HEK293 (cell line): Measurements from ENCODE around the gene CDC20.

Source experiments
- CTCF ChIA-PET: fragments of 350-600 bp; formaldehyde crosslinking; extraction: SDS; loops from one replicate; lab custom pipeline; 2021; ENCODE audit warnings: antibody characterized with exemption; lab: Yijun Ruan, JAX
- POLR2A ChIA-PET: fragments of 300-600 bp; formaldehyde crosslinking; extraction: SDS; loops from one replicate; lab custom pipeline; 2020; ENCODE audit warnings: antibody characterized with exemption, inconsistent platforms; lab: Yijun Ruan, JAX
- H3K27ac ChIP-seq: fragments of 200-500 bp; sonication (Bioruptor generic); 2 replicates; pipeline ENCODE4 v1.5.1; 2014; ENCODE audit warnings: low read depth, low read length, control low read depth, inconsistent platforms; ENCODE audit errors: extremely low read depth
- H3K36me3 ChIP-seq, 2 experiments: fragments of 200-500 bp in 1 of 2; sonication (Bioruptor generic) in 1 of 2; 1 replicate in 1 of 2; 2 replicates in 1 of 2; pipeline ENCODE4 v1.5.1; 2014 to 2017; ENCODE audit warnings: inconsistent platforms in 2 of 2, low read length in 2 of 2; ENCODE audit not compliant: control insufficient read depth in 2 of 2, insufficient read depth in 1 of 2
- H3K4me1 ChIP-seq: fragments of 200-500 bp; sonication (Bioruptor generic); 2 replicates; pipeline ENCODE4 v1.5.1; 2014; ENCODE audit warnings: mild to moderate bottlenecking, low read length, inconsistent platforms; ENCODE audit not compliant: control insufficient read depth, insufficient read depth
- H3K4me3 ChIP-seq: 2 replicates; pipeline ENCODE4 v1.5.1; 2011; ENCODE audit warnings: low read depth, mild to moderate bottlenecking, control low read depth, low read length, moderate library complexity
- H3K9me3 ChIP-seq: fragments of 200-500 bp; sonication (Bioruptor generic); 2 replicates; pipeline ENCODE4 v1.5.1; 2014; ENCODE audit warnings: low read depth, low read length, inconsistent platforms; ENCODE audit not compliant: control insufficient read depth, insufficient read depth
- BCL11A ChIP-seq: fragments of 450-650 bp; formaldehyde crosslinking; IDR thresholded peaks from 2 replicates; pipeline ENCODE4 v1.5.1; 2016; ENCODE audit warnings: low read depth, missing biosample characterization, missing genetic modification characterization
- GLI4 ChIP-seq: fragments of 450-650 bp; formaldehyde crosslinking; IDR thresholded peaks from 2 replicates; pipeline ENCODE4 v1.5.1; 2016; ENCODE audit warnings: missing biosample characterization, missing genetic modification characterization
- HOXA7 ChIP-seq: sonication (generic); formaldehyde crosslinking; IDR thresholded peaks from 2 replicates; pipeline ENCODE4 v1.8.1; 2022; ENCODE audit warnings: missing genetic modification reagents, borderline replicate concordance
- SP3 ChIP-seq: fragments of 450-650 bp; formaldehyde crosslinking; IDR thresholded peaks from 2 replicates; pipeline ENCODE4 v1.5.1; 2016; ENCODE audit warnings: missing biosample characterization, missing genetic modification characterization
- YY1 ChIP-seq: fragments of 450-650 bp; formaldehyde crosslinking; IDR thresholded peaks from 2 replicates; pipeline ENCODE4 v1.5.1; 2018; ENCODE audit warnings: missing biosample characterization, missing genetic modification characterization
- ZBTB49 ChIP-seq: fragments of 450-650 bp; formaldehyde crosslinking; IDR thresholded peaks from 2 replicates; pipeline ENCODE4 v1.5.1; 2016; ENCODE audit warnings: missing biosample characterization, missing genetic modification characterization, low read depth
- ZNF184 ChIP-seq: fragments of 450-650 bp; IDR thresholded peaks from 2 replicates; pipeline ENCODE4 v1.5.1; 2018; ENCODE audit warnings: missing biosample characterization, mild to moderate bottlenecking, missing genetic modification characterization
- ZNF423 ChIP-seq: fragments of 450-650 bp; formaldehyde crosslinking; IDR thresholded peaks from 2 replicates; pipeline ENCODE4 v1.5.1; 2016; ENCODE audit warnings: missing biosample characterization, missing genetic modification characterization
- ZNF488 ChIP-seq: fragments of 450-650 bp; formaldehyde crosslinking; IDR thresholded peaks from 2 replicates; pipeline ENCODE4 v1.5.1; 2016; ENCODE audit warnings: missing biosample characterization, missing genetic modification characterization
- ZNF514 ChIP-seq: fragments of 450-650 bp; formaldehyde crosslinking; IDR thresholded peaks from 2 replicates; pipeline ENCODE4 v1.5.1; 2016; ENCODE audit warnings: missing biosample characterization, missing genetic modification characterization
- ZNF561 ChIP-seq: fragments of 450-650 bp; IDR thresholded peaks from 2 replicates; pipeline ENCODE4 v1.5.1; 2018; ENCODE audit warnings: missing biosample characterization, missing genetic modification characterization, borderline replicate concordance
- ZNF621 ChIP-seq: fragments of 450-650 bp; formaldehyde crosslinking; IDR thresholded peaks from 2 replicates; pipeline ENCODE4 v1.5.1; 2017; ENCODE audit warnings: missing biosample characterization, missing genetic modification characterization
- ZNF791 ChIP-seq: fragments of 450-650 bp; formaldehyde crosslinking; IDR thresholded peaks from 2 replicates; pipeline ENCODE4 v1.5.1; 2016; ENCODE audit warnings: missing biosample characterization, missing genetic modification characterization
- ZNF837 ChIP-seq: fragments of 450-650 bp; formaldehyde crosslinking; IDR thresholded peaks from 2 replicates; pipeline ENCODE4 v1.5.1; 2016; ENCODE audit warnings: missing biosample characterization, missing genetic modification characterization

Gene CDC20

DNA sequence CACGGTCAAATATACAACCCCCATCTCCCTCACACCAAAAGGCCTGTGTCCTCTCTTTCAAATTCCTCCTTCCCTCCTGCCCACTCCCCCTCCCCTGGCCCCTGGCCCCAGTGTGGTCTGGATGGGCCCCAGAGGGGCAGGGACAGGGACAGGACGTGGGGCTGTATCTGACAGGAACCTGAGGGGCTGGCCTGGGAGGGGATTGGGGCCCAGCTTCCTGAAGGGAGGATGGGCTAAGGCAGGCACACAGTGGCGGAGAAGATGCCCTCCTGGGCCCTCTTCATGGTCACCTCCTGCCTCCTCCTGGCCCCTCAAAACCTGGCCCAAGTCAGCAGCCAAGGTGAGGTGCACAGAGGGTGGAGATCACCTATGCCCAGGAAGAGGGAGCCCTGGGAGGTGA is 21.2 kb upstream of the CDC20 start, which contains the start of gene MPL (continued):
- no peak for TF ChIP-seq ZBTB49

DNA sequence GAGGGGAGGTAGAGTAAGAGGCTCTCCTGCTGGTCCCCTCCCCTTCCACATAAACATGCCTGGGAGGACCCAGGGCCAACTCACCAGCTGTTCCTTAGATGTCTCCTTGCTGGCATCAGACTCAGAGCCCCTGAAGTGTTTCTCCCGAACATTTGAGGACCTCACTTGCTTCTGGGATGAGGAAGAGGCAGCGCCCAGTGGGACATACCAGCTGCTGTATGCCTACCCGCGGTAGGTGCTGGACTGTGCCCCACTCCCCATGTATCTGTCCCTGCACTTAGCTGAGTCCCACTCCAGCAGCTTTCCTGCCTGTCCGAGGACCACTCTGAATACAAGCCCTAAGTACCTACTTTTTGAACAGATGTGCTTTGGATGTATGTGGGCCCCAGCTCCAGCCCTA is 20.8 kb upstream of the CDC20 start:
- CTCF ChIA-PET = interaction anchor here (0.6 kb wide), 1 partner anchor 77 kb away, joined by 3 read pairs; no protein-coding TSS in a partner anchor

GRCh38 chr1:43339584-43340232 is 19.1 kb upstream of the CDC20 start:
- H3K27ac ChIP-seq = no peak overlapping the region
- H3K9me3 ChIP-seq = no peaks in the 10 kb centered on the region
- no peak overlapping the region for H3K4me3 ChIP-seq
- ChIA-PET CTCF (interaction anchor here (1.1 kb wide), 1 partner anchor 9 kb away, joined by 3 read pairs; no protein-coding TSS in a partner anchor), POLR2A (interaction anchor here (1.3 to 2.8 kb wide), 2 partner anchors 9 to 10 kb away, joined by 4 to 11 read pairs; no protein-coding TSS in a partner anchor)
- H3K4me1 ChIP-seq = no peaks in the 10 kb centered on the region
- TF ChIP-seq YY1 (tag by site-specific recombination) (no peak), ZNF514 (tag by site-specific recombination) (no peak), ZNF488 (tag by site-specific recombination) (no peak)
- H3K36me3 ChIP-seq = no peaks in the 10 kb centered on the region

More for the DNA sequence above, 20.8 kb upstream of the CDC20 start:
- Histone ChIP-seq H3K4me1 (no peaks in the 10 kb centered on the region), H3K27ac (no peak overlapping the region), H3K36me3 (no peaks in the 10 kb centered on the region), H3K4me3 (no peak overlapping the region), H3K9me3 (no peaks in the 10 kb centered on the region)
- no peak for TF ChIP-seq ZNF791 (tag by site-specific recombination)
- POLR2A ChIA-PET = interaction anchor here (2.8 kb wide), 1 partner anchor 11 kb away, joined by 11 read pairs; no protein-coding TSS in a partner anchor

DNA sequence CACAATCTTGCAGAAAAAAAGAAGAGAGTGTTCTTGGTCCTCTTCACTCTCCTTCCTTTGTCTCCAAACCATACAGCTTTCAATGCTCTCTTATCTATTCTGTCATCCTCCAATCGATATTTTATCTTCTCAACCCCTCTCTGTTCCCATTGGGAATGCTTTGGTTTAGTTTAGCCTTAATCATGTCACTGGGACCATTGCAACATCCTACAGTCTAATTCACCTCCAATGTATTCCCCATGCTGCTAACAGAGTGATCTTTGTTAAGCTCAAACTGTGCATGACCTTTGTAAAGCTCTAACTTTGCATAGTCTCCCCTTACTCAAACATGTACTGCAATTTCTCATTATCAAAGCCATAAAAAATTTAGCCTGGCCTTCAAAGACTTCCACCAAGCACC is 18.2 kb upstream of the CDC20 start:
- Histone ChIP-seq H3K36me3 (no peaks in the 10 kb centered on the region), H3K4me3 (no peak overlapping the region), H3K4me1 (no peaks in the 10 kb centered on the region), H3K27ac (no peak overlapping the region), H3K9me3 (no peaks in the 10 kb centered on the region)
- POLR2A ChIA-PET = interaction anchor here (1.3 to 2.8 kb wide), 2 partner anchors 8 to 10 kb away, joined by 4 to 11 read pairs; no protein-coding TSS in a partner anchor
- TF ChIP-seq GLI4 = no peak
- TF ChIP-seq ZNF561 (tag by site-specific recombination) = no peak
- no peak for TF ChIP-seq ZNF837
- TF ChIP-seq ZNF621 (tag by site-specific recombination) = no peak
- TF ChIP-seq HOXA7 (CRISPR knock-in tag) = no peak
- TF ChIP-seq BCL11A (tag by site-specific recombination) = no peak
- TF ChIP-seq ZNF423 (tag by site-specific recombination) = no peak
- TF ChIP-seq ZNF184 (tag by site-specific recombination) = no peak
- TF ChIP-seq SP3 = no peak
- CTCF ChIA-PET = interaction anchor here (0.9 kb wide), 1 partner anchor 18 kb away, joined by 3 read pairs; the partner anchor contains the start of gene CDC20
